Endothelial cell of umbilical vein (primary cell): ENCODE data around the gene VTI1A. TPM values are rescaled to one million over a fixed set of nuclear protein-coding genes. Genes with fewer than 3 reads are reported as not detected.

Experiments
- BruUV-seq: library from RNA; stranded (reverse); fragments of 400-500 nt; replicated peaks from 2 replicates; lab custom pipeline; 2021; lab: Mats Ljungman, UMichigan
- CTCF ChIA-PET: fragments of 300-600, 350-600 bp; sonication (Branson Sonifier 250); formaldehyde crosslinking; loops from one replicate; lab custom pipeline; 2021; ENCODE audit warnings: antibody characterized with exemption, inconsistent platforms; lab: Charles Lee
- POLR2A ChIA-PET: fragments of 300-600, 350-600 bp; sonication (Branson Sonifier 250); formaldehyde crosslinking; loops from one replicate; lab custom pipeline; 2021; ENCODE audit warnings: antibody characterized with exemption, inconsistent platforms; lab: Charles Lee
- DNase-seq: peaks from one replicate; pipeline ENCODE4 v3.0.0-alpha.2; 2011; ENCODE audit warnings: low read depth, low spot score
- FAIRE-seq: peaks from 2 replicates; lab custom pipeline; 2011; peaks lifted over from hg19 to GRCh38; lab: Jason Lieb, UNC
- H2AFZ ChIP-seq: 2 replicates; pipeline ENCODE4 v1.6.0; 2012; ENCODE audit warnings: low read depth, low read length, control low read depth, inconsistent platforms
- H3K27ac ChIP-seq: 2 replicates; pipeline ENCODE4 v1.5.1; 2011; ENCODE audit warnings: low read depth, mild to moderate bottlenecking, control low read depth, low read length, moderate library complexity; ENCODE audit not compliant: insufficient read depth
- H3K27me3 ChIP-seq, 2 experiments: 2 replicates each; pipeline versions ENCODE4 v1.6.0 to v1.6.1; 2011; ENCODE audit warnings: low read length in 2 of 2, mixed read lengths in 1 of 2; ENCODE audit not compliant: control insufficient read depth in 2 of 2, insufficient read depth in 2 of 2
- H3K36me3 ChIP-seq, 2 experiments: 2 replicates in 1 of 2; 3 replicates in 1 of 2; pipeline ENCODE4 v1.5.1; 2011; ENCODE audit warnings: low read length in 2 of 2, mild to moderate bottlenecking in 1 of 2, moderate library complexity in 1 of 2; ENCODE audit not compliant: control insufficient read depth in 2 of 2, insufficient read depth in 2 of 2; ENCODE audit errors: extremely low read depth in 1 of 2
- H3K4me1 ChIP-seq: 3 replicates; pipeline ENCODE4 v1.5.1; 2011; ENCODE audit warnings: mild to moderate bottlenecking, low read length; ENCODE audit not compliant: control insufficient read depth, insufficient read depth; ENCODE audit errors: extremely low read depth
- H3K4me2 ChIP-seq: 2 replicates; pipeline ENCODE4 v1.6.1; 2011; ENCODE audit warnings: low read length, control low read depth, mixed read lengths; ENCODE audit not compliant: insufficient read depth
- H3K4me3 ChIP-seq, 3 experiments: fragments of 200-600 bp in 1 of 3; sonication (generic), shearing (Covaris generic) in 1 of 3; replicated peaks in 1 of 3; 2 replicates each; pipeline ENCODE4 v1.5.1; 2011 to 2016; ENCODE audit warnings: control low read depth in 3 of 3, low read length in 3 of 3, mild to moderate bottlenecking in 2 of 3, inconsistent platforms in 1 of 3, low read depth in 1 of 3, moderate library complexity in 1 of 3; ENCODE audit not compliant: insufficient read depth in 1 of 3
- H3K79me2 ChIP-seq: 2 replicates; pipeline ENCODE4 v1.6.0; 2012; ENCODE audit warnings: low read length, inconsistent platforms; ENCODE audit not compliant: control insufficient read depth, insufficient read depth
- H3K9ac ChIP-seq: replicated peaks from 2 replicates; pipeline ENCODE3; 2011; ENCODE audit warnings: low read length, control low read depth; ENCODE audit not compliant: insufficient read depth; ENCODE audit errors: extremely low read depth
- H3K9me1 ChIP-seq: replicated peaks from 3 replicates; pipeline ENCODE4 v1.6.0; 2011; ENCODE audit warnings: mild to moderate bottlenecking, low read length; ENCODE audit not compliant: control insufficient read depth, insufficient read depth; ENCODE audit errors: extremely low read depth
- H3K9me3 ChIP-seq: replicated peaks from 2 replicates; pipeline ENCODE4 v1.5.1; 2012; ENCODE audit warnings: low read length, inconsistent platforms; ENCODE audit not compliant: control insufficient read depth, insufficient read depth
- H4K20me1 ChIP-seq: replicated peaks from 2 replicates; pipeline ENCODE3; 2011; ENCODE audit warnings: mild to moderate bottlenecking, low read length; ENCODE audit not compliant: control insufficient read depth, insufficient read depth; ENCODE audit errors: extremely low read depth
- CTCF ChIP-seq, 2 donors: IDR thresholded peaks; 1 replicate in 1 of 2; 2 replicates in 1 of 2; pipeline ENCODE4 v1.5.1; 2011; ENCODE audit warnings: low read length in 2 of 2, mild to moderate bottlenecking in 2 of 2, moderate library complexity in 2 of 2, control low read depth in 1 of 2, inconsistent platforms in 1 of 2, low read depth in 1 of 2; ENCODE audit not compliant: insufficient read depth in 1 of 2; ENCODE audit errors: extremely low read depth in 1 of 2
- EZH2 ChIP-seq: IDR thresholded peaks from 2 replicates; pipeline ENCODE4 v1.6.1; 2012; ENCODE audit warnings: borderline replicate concordance, low read depth, mild to moderate bottlenecking, moderate library complexity, low read length, inconsistent platforms; ENCODE audit not compliant: severe bottlenecking
- FOS ChIP-seq: IDR thresholded peaks from 2 replicates; pipeline ENCODE4 v1.6.1; 2011; ENCODE audit warnings: mild to moderate bottlenecking, low read length, moderate library complexity, borderline replicate concordance; ENCODE audit not compliant: insufficient read depth
- GATA2 ChIP-seq: IDR thresholded peaks from 2 replicates; pipeline ENCODE4 v1.7.0; 2011; ENCODE audit warnings: low read depth, mild to moderate bottlenecking, moderate library complexity, mixed read lengths, low read length; ENCODE audit not compliant: insufficient read length, insufficient read depth
- JUN ChIP-seq: IDR thresholded peaks from 2 replicates; pipeline ENCODE4 v1.6.1; 2011; ENCODE audit warnings: borderline replicate concordance, low read depth; ENCODE audit not compliant: insufficient read length, insufficient read depth
- MAX ChIP-seq: IDR thresholded peaks from 2 replicates; pipeline ENCODE4 v1.6.1; 2011; ENCODE audit not compliant: insufficient read depth, insufficient read length
- MYC ChIP-seq: IDR thresholded peaks from one replicate; pipeline ENCODE4 v1.6.1; 2011; ENCODE audit warnings: mild to moderate bottlenecking, low read depth, low read length
- POLR2A ChIP-seq: IDR thresholded peaks from 2 replicates; pipeline ENCODE4 v1.6.1; 2012; ENCODE audit warnings: low read depth, mild to moderate bottlenecking, control low read depth, low read length
- POLR2AphosphoS5 ChIP-seq: IDR thresholded peaks from 2 replicates; pipeline ENCODE4 v1.6.1; 2012; ENCODE audit warnings: low read depth, mild to moderate bottlenecking, control low read depth, low read length, moderate library complexity; ENCODE audit not compliant: insufficient read depth
- dilution Hi-C: fragments of 300-500 bp; cut with MboI; formaldehyde crosslinking; loops from one replicate; pipeline ENCODE4 v1.15.0; 2019; ENCODE audit warnings: low sequenced_read_pairs; ENCODE audit not compliant: extremely low pct_ligation_motif_present
- intact Hi-C: fragments of 100-400 bp; cut with micrococcal nuclease; formaldehyde crosslinking; loops from one replicate; pipeline ENCODE4 v1.10.0; 2022
- polyA plus RNA-seq, 4 experiments: library from polyadenylated mRNA; depleted of rRNA in 3 of 4; stranded (reverse) in 3 of 4; unstranded in 1 of 4; fragments of >200 nt; gene quantifications; 2 replicates each; pipeline versions ENCODE4 v1.2.1 to v1.2.3, GENCODE V29; 2011 to 2012; ENCODE audit warnings: missing spikeins in 1 of 4
- total RNA-seq: library from RNA; stranded (reverse); gene quantifications from 2 replicates; pipeline ENCODE4 v1.2.3, GENCODE V29; 2021

The VTI1A gene
- total and polyA plus RNA-seq, 2 donors (not counting 3 experiments of a cell fraction or from before 2014, with no cell fraction given) = 10.8 to 35.6 TPM

GRCh38 chr10:112570585-112570984, 123.6 kb downstream of the VTI1A start:
- no peaks in the 10 kb centered on the region for H4K20me1 ChIP-seq
- H3K79me2 ChIP-seq = no peaks in the 10 kb centered on the region
- no peak overlapping the region for H3K9ac ChIP-seq
- H3K27ac ChIP-seq = no peak overlapping the region
- no peak overlapping the region for H3K4me3 ChIP-seq
- H3K27me3 ChIP-seq = no peaks in the 10 kb centered on the region
- FAIRE-seq (no peak), DNase-seq (no peak)
- no peak overlapping the region for H2AFZ ChIP-seq
- no TSS peak for BruUV-seq
- no peaks in the 10 kb centered on the region for H3K4me1 ChIP-seq
- H3K36me3 ChIP-seq = no peaks in the 10 kb centered on the region
- H3K9me3 ChIP-seq = no peaks in the 10 kb centered on the region
- intact Hi-C loops (no loop called here), dilution Hi-C loops (loop anchor here (25.0 kb wide), 1 partner anchor 542 kb away; no protein-coding TSS in a partner anchor)
- H3K9me1 ChIP-seq = no peaks in the 10 kb centered on the region
- no peak overlapping the region for H3K4me2 ChIP-seq
- CTCF ChIA-PET = interaction anchor here (0.9 to 1.1 kb wide), 3 partner anchors 10 to 992 kb away, joined by 3 read pairs; no protein-coding TSS in a partner anchor
- POLR2A ChIA-PET = no interaction called here
- TF ChIP-seq CTCF (IDR thresholded peaks at IDR 0.05; ENCODE audit: extremely low read depth in 1 of 2, insufficient read depth in 1 of 2, low read depth in 1 of 2, low read length in 2 of 2) (no peak), POLR2A (no peak), POLR2AphosphoS5 (no peak), FOS (no peak), MAX (no peak), JUN (no peak), MYC (no peak), EZH2 (no peak), GATA2 (no peak)
